ENCODE measurements around the gene ADAMTS1. TPM values are rescaled to one million over a fixed set of nuclear protein-coding genes. Genes with fewer than 3 reads are reported as not detected.

ADAMTS1 gene
- total RNA-seq, 1 donor from 2014 or later = 12.6 TPM

GRCh38 chr21:26812173-26812572 is 33.0 kb downstream of the ADAMTS1 start:
- no peak for DNase-seq

DNA sequence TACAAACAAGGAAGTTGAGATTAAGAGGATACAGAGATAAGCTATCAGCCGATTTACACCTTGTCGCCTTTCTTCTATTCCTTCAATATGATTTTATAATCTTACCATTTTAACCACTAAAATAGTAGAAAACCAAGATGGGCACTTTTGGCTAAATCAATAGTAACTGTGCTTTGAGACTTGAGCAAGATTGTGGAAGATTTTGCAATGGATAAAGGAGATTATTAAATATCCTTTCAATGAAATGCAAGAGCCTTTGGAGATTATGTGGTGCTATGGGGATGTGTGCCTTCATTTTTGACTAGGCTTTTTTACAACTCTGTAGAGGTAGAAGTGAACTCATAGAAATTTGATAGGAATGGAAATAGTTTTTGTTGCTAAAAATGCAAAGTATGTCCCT is 33.7 kb downstream of the ADAMTS1 start:
- DNase-seq = no peak

- DNase-seq = no peak
Measured at GRCh38 chr21:26810676-26811415, 34.4 kb downstream of the ADAMTS1 start.

DNA sequence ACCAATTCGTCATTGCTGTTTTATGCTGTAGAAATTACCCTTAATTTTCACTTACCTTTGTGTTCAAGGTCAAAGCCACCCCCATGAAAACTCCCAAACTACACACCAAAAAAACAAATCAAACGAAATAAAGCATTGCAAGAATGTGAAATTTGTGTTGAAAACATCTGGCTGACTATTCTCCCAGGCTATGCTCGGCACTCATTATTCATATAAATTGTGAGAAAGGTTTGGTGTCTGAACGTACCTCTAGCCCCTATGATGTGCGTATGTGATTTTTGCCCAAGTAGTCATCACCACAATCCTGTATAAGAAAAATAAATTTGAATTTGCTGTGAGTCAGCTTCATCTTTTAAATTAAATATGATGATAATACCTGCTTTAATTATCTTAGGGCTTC is 34.9 kb downstream of the ADAMTS1 start:
- no peak for DNase-seq

- no peak for DNase-seq
Measured at GRCh38 chr21:26809745-26810144, 35.5 kb downstream of the ADAMTS1 start.

GRCh38 chr21:26806801-26807295 is 38.4 kb downstream of the ADAMTS1 start:
- no peak for DNase-seq

DNA sequence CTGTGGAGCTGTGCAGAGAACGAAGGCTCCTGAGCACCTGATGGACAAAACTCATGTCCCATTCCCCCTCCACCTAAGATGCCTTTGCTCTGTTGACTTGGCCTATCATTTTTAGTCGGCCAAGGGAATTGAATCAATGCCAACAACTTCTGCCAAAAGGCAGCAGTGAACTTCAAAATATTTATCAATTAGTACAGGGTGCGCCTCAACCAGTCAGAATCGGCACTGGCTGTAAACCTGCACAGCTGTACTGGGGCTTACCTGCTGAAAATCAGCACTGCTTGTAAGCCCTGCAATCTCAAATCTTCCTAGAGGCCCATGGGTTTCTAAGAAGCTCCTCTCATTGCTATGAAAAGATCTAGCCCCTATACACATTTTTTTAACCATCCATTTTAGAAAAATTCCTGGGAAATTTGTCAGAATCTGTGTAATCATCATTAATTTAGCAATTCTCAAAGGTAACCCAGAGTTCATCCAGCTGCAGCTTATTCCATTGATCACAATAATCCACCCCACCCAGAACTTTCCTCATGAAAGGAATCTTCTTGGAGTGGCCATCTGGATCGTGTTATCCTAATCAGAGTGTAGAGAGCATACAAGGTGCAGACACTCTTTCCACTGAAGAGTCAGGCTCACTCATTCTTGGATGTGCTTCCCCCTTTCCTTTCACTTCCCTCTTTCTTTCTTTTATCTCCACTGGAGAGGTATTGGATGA is 40.2 kb downstream of the ADAMTS1 start:
- no peak for DNase-seq

- no peak for DNase-seq
Measured at GRCh38 chr21:26801498-26801897, 43.7 kb downstream of the ADAMTS1 start.

DNA sequence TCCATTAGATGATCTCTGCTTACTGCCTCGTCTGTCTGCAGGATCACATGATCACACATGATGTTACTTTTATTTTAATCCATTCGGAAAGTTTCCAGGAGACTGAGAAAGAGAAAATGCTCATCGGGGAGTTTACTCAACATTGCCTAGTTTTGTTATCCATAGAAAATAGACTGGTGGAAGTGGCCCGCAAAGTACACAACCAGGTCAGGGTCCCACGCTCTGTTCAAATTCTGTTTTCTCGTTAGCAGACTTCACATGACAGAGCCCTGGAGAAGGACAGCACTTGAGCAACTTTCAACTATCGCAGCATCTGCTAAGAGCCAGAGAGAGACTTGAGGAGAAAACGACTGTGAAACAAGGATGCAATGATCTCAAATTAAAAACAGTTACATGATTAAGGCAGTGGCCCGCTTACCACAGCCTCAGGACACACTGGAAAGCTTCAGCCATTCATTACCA is 44.2 kb downstream of the ADAMTS1 start:
- DNase-seq = no peak

DNA sequence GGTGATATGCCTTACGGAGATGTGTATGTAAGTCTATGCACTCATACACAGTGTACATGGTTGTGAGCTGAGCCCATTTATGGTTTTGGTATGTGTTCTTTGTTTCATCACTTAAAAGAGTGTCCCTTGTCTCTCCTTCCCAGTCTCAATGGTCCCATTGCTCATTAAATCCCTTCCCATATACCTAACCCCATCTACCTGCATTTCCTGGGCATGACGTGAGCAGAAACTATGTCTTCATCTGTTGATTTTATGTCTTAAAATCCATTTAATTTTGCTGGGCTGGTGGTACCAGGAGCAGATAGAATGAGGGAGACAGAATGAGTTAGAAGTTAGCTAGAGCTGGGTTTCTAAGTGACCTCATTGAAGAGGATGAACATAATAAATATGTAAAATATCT is 44.8 kb downstream of the ADAMTS1 start:
- DNase-seq = no peak

DNA sequence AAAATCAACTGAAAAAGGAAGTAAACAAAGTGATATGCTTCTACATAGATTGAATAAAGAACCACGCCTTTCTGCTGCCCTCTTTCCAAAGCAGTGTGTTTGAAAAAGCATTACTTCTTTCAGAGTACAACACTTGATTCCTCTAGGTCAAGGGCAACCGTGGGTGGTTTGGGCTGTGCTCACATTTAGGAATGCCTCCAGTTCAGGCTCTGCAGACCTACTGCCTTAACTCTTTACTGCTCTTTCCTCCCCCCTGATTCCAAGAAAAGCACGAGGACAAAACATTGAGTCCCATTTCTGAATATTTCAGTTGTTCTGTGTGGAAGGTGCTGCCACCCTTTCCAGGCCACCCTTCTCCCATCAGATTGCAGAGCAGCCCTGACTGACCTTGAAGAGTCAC is 45.2 kb downstream of the ADAMTS1 start:
- no peak for DNase-seq

GRCh38 chr21:26798856-26799751 is 46.1 kb downstream of the ADAMTS1 start:
- no peak for DNase-seq

DNA sequence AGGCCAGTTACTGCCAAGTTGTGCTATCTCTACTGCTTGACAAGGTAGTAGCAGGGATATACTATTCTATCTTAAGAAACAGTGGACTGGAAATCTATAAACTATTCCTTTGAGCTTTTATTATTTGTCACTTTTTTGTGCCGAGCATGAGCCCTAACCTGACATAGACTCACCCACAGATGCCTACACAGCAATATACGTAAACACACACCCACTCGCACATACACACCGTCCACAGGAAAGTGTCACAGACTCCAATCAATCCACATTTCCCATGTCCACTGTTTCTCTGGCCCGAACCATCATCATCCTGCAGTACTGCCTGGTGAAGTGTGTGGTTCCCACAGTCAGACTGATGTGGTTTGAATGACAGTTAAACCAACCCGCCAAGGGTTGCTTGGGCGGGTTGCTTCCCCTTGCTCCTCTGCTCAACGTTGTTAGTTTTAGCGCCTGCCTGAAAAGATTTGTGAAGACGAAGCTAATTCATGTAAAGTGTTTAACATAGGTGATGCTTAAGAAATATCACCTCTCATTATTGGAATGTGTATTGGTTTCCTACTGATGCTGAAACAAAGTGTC is 47.2 kb downstream of the ADAMTS1 start:
- DNase-seq = no peak

DNA sequence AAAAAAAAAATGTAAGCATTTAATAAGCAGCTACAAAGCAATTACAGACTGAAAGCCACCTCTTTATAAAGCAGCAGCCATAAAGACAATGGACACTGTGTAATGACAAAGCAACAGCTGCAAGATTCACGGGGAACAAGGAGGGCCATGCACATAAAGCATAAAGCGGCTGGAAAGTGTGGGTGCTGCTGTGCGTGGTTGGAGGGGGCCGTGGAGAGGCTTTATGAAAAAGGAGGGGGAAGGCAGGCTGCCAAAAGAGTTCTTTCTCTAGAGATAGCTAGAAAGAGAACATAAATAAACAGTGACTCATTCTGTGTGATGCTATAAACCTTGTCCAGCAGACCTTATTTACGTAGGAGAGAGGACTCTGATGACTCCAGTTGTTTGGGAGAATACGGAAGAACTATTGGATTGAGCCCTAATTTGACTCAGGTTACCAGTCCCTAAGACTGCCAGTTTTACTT is 49.3 kb downstream of the ADAMTS1 start:
- DNase-seq = no peak

DNA sequence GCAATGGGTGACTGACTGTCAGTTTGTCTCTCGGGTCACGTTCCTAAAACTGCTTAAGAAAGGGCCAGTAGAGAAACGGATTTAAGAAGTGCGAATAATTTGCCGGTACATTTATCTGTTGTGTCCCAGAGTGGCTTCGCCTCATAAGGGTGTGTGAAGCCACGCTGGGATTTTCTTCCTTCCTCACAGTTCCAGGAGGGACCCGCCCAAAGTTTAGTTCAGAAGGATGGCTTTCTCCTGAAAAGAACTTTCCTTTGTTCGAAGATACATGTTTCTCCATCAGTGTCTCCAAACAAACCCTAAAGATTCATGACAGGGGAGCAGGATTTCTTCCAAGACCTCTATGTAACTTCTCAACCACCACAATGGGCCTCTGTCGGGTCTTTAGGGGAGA is 49.8 kb downstream of the ADAMTS1 start:
- DNase-seq = no peak

DNA sequence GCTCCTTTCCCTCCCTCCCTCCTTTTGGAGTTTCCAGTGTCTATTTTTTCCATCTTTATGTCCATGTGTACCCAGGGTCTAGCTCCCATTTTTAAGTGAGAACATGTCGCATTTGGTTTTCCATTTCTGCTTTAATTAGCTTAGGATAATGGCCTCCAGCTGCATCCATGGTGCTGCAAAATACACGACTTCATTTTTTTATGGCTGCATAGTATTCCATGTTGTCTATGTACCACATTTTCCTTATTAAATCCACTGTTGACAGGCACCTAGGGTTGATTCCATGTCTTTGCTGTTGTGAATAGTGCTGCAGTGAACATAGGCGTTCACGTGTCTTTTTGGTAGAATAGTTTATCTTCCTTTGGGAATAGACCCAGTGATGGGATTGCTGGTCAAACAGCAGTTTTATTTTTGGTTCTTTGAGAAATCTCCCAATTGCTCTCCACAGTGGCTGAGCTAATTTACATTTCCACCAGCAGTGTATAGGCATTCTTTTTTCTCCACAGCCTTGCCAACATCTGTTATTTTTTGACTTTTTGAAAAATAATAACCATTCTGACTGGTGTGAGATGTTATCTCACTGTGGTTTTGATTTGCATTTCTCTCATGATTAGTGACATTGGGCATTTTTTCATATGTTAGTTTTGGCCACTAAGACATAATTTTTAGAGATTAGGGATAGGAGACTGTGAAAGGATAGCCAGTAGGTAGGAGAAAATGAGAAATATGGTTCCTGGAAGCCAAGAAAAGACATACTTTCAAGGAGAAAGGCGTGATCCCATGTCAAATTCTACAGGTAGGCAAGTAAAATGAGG is 50.4 kb downstream of the ADAMTS1 start:
- no peak for DNase-seq

GRCh38 chr21:26790296-26790695 is 54.9 kb downstream of the ADAMTS1 start:
- DNase-seq = no peak

DNA sequence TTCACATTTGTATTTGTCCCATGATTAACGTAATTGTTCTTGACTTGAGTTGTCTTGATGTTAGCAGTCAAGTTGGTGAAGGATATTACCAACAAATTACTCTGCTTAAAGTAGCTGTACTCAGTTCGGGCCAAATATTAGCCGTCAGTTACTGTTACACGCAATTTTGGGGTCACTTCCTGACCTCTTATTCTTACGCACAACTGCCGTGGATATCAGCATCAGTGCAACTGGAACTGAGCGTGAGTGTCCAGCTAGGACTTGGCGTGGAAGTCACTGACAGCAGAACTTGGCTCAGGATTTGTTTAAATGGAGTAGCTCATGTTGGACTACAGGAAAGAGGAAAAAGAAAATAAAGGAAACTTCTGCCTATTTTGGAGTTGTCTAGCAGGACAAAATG is 56.4 kb downstream of the ADAMTS1 start:
- DNase-seq = no peak

Data from dermis blood vessel endothelial cell (primary cell).